RPMI7951 (cell line): Measurements from ENCODE around the gene MANSC1. TPM values are rescaled to one million over a fixed set of nuclear protein-coding genes. Genes with fewer than 3 reads are reported as not detected.

ENCODE experiments used
- DNase-seq: peaks from one replicate; pipeline ENCODE4 v3.0.0-alpha.2; 2012; ENCODE audit warnings: low read depth
- total RNA-seq: library from RNA; depleted of rRNA; stranded (reverse); fragments of >200 nt; shearing (Covaris generic); gene quantifications from 2 replicates; pipeline ENCODE4 v1.2.3, GENCODE V29; 2014; rRNA removed

The MANSC1 gene
- total RNA-seq, result 3.3 and 8.5 TPM in 2 replicates

GRCh38 chr12:12349711-12350665 lies at the start of gene MANSC1:
Gene MANSC1 (minus strand): TSS chr12:12350242. CDS start chr12:12343314, 6,928 bp downstream.
- DNase-seq, result peak; percentile 41

- DNase-seq, result no peak
Observed at GRCh38 chr12:12399161-12399560, 49.1 kb upstream of the MANSC1 start.

- DNase-seq, result peak; percentile 82
Observed at GRCh38 chr12:12398026-12398859, 48.2 kb upstream of the MANSC1 start.

GRCh38 chr12:12397184-12397583 lies 47.1 kb upstream of the MANSC1 start:
- DNase-seq, result no peak

- no peak for DNase-seq
Observed at GRCh38 chr12:12396694-12397093, 46.7 kb upstream of the MANSC1 start.

GRCh38 chr12:12393171-12393570 lies 43.1 kb upstream of the MANSC1 start:
- DNase-seq, result no peak

GRCh38 chr12:12392413-12392812 lies 42.4 kb upstream of the MANSC1 start:
- no peak for DNase-seq

GRCh38 chr12:12387501-12387900 lies 37.5 kb upstream of the MANSC1 start:
- DNase-seq, result peak; percentile 54

GRCh38 chr12:12384571-12385340 lies 34.7 kb upstream of the MANSC1 start:
- no peak for DNase-seq

GRCh38 chr12:12381982-12382381 lies 31.9 kb upstream of the MANSC1 start:
- DNase-seq, result no peak

GRCh38 chr12:12380949-12381593 lies 31.0 kb upstream of the MANSC1 start:
- no peak for DNase-seq

GRCh38 chr12:12379831-12380730 lies 30.0 kb upstream of the MANSC1 start:
- DNase-seq, result no peak

- DNase-seq, result no peak
Observed at GRCh38 chr12:12378616-12379015, 28.6 kb upstream of the MANSC1 start.

- peak; percentile 72 for DNase-seq
Observed at GRCh38 chr12:12376646-12377448, 26.8 kb upstream of the MANSC1 start.

- no peak for DNase-seq
Observed at GRCh38 chr12:12372946-12373722, 23.1 kb upstream of the MANSC1 start.

GRCh38 chr12:12367482-12367998 lies 17.5 kb upstream of the MANSC1 start:
- no peak for DNase-seq

- DNase-seq, result no peak
Observed at GRCh38 chr12:12366701-12367481, 16.8 kb upstream of the MANSC1 start.
